Sciatic nerve (tissue), 2 donors: Measurements from ENCODE around the gene SLC37A1. TPM values are rescaled to one million over a fixed set of nuclear protein-coding genes. Genes with fewer than 3 reads are reported as not detected.

Source experiments
- ATAC-seq: fragments of 200-7000 bp; cut with Tn5 transposase; one replicate; pipeline ENCODE4 v1.9.1; 2020; ENCODE audit warnings: mild to moderate bottlenecking, moderate library complexity
- DNase-seq: peaks from one replicate; pipeline ENCODE4 v3.0.0-alpha.2; 2020; ENCODE audit warnings: low spot score
- intact Hi-C: fragments of 100-400 bp; cut with DNase I; formaldehyde crosslinking; loops from one replicate; pipeline ENCODE4 v1.14.2; 2022
- total RNA-seq: library from RNA; stranded (reverse); fragmentation: NEBNext Ultra II Directional; extraction: Animal tissue kit (Norgen Biotek cat#: 25700); gene quantifications from one replicate; pipeline ENCODE4 v1.2.1, GENCODE V29; 2021
- donor health status: DM: no; HTN: no; CAD: no.
- donor health status: DM: no; HTN: no; CAD: no.

Gene SLC37A1
- total RNA-seq, 1 donor from 2014 or later: 7.4 TPM

GRCh38 chr21:42579456-42580075 lies 65.9 kb downstream of the SLC37A1 start:
- intact Hi-C loops: loop anchor here (10.0 kb wide), 1 partner anchor 55 kb away; no protein-coding TSS in a partner anchor
- DNase-seq (peak; percentile 45), ATAC-seq (no peak)

- DNase-seq (peak; percentile 22), ATAC-seq (no peak)
- intact Hi-C loops: no loop called here
These were observed 66.6 kb downstream of the SLC37A1 start for GRCh38 chr21:42580076-42580792.

GRCh38 chr21:42580793-42581321 lies 67.2 kb downstream of the SLC37A1 start:
- intact Hi-C loops: no loop called here
- no peak for DNase-seq
- ATAC-seq: peak; percentile 56

GRCh38 chr21:42581336-42581992 lies 67.8 kb downstream of the SLC37A1 start:
- DNase-seq: peak; percentile 39
- ATAC-seq: no peak
- intact Hi-C loops: no loop called here

GRCh38 chr21:42581993-42582786 lies 68.5 kb downstream of the SLC37A1 start:
- peak; percentile 51 for ATAC-seq
- intact Hi-C loops: no loop called here

GRCh38 chr21:42582787-42583476 lies 69.3 kb downstream of the SLC37A1 start:
- intact Hi-C loops: no loop called here
- no peak for ATAC-seq
- DNase-seq: no peak

More at GRCh38 chr21:42581993-42582786, 68.5 kb downstream of the SLC37A1 start:
- peak; percentile 56 for DNase-seq

GRCh38 chr21:42583477-42584295 lies 70.0 kb downstream of the SLC37A1 start:
- ATAC-seq: peak; percentile 13
- intact Hi-C loops: no loop called here
- no peak for DNase-seq

- intact Hi-C loops: no loop called here
- no peak for DNase-seq
- ATAC-seq: peak; percentile 18
These were observed 70.6 kb downstream of the SLC37A1 start for GRCh38 chr21:42584296-42584641.

GRCh38 chr21:42585881-42586280 lies 72.2 kb downstream of the SLC37A1 start:
- no peak for DNase-seq
- ATAC-seq: no peak
- intact Hi-C loops: no loop called here

- intact Hi-C loops: no loop called here
- ATAC-seq: no peak
- no peak for DNase-seq
These were observed 72.8 kb downstream of the SLC37A1 start for GRCh38 chr21:42586406-42586805.

- ATAC-seq (no peak), DNase-seq (no peak)
- intact Hi-C loops: no loop called here
These were observed 73.4 kb downstream of the SLC37A1 start for GRCh38 chr21:42587036-42587435.

- DNase-seq (no peak), ATAC-seq (no peak)
- intact Hi-C loops: loop anchor here (5.0 kb wide), 1 partner anchor 227 kb away; no protein-coding TSS in a partner anchor
These were observed 76.9 kb downstream of the SLC37A1 start for GRCh38 chr21:42590431-42591131.

GRCh38 chr21:42591170-42591869 lies 77.7 kb downstream of the SLC37A1 start:
- intact Hi-C loops: loop anchor here (5.0 kb wide), 1 partner anchor 226 kb away; no protein-coding TSS in a partner anchor
- DNase-seq (no peak), ATAC-seq (no peak)

GRCh38 chr21:42592156-42592820 lies 78.6 kb downstream of the SLC37A1 start:
- DNase-seq (no peak), ATAC-seq (no peak)
- intact Hi-C loops: loop anchor here (5.0 kb wide), 1 partner anchor 225 kb away; no protein-coding TSS in a partner anchor

- ATAC-seq (peak; percentile 95), DNase-seq (peak; percentile 83)
- intact Hi-C loops: loop anchor here (5.0 kb wide), 1 partner anchor 224 kb away; no protein-coding TSS in a partner anchor
These were observed 79.6 kb downstream of the SLC37A1 start for GRCh38 chr21:42593007-42593814.
